GM12872 (cell line): Measurements from ENCODE around the gene CMIP.

ENCODE experiments used
- TF ChIP-seq, protein P1 (sequence below): IDR thresholded peaks from 3 replicates; pipeline ENCODE4 v1.5.1; 2011; ENCODE audit warnings: low read depth, mild to moderate bottlenecking, low read length, moderate library complexity; ENCODE audit not compliant: insufficient read depth

Gene CMIP

DNA sequence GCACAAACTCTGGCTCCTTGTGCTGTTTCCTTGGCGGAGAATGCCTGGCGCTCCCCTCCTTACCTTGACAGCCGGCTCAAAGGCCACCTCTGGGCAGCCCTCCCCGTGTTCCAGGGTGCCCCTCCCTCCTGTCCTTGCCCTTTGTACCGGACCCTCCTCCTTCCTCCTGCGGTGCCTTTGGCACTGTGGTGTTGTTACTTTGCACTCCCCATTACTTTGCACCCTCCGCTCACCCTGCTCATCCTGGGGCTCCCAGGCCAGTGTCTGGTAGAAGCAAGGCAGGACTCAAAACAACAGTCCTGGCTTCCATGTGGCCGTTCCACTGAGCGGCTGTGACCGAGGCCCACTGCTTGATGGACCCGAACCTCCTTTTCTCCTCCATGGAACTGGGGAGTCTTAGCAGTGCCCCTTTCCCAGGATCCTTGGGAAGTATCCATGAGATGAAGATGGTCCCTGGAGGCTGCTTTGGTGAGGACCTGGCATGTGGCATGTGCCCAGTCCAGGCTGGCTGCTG lies 147.8 kb downstream of the CMIP start:
- TF ChIP-seq, protein P1, sequence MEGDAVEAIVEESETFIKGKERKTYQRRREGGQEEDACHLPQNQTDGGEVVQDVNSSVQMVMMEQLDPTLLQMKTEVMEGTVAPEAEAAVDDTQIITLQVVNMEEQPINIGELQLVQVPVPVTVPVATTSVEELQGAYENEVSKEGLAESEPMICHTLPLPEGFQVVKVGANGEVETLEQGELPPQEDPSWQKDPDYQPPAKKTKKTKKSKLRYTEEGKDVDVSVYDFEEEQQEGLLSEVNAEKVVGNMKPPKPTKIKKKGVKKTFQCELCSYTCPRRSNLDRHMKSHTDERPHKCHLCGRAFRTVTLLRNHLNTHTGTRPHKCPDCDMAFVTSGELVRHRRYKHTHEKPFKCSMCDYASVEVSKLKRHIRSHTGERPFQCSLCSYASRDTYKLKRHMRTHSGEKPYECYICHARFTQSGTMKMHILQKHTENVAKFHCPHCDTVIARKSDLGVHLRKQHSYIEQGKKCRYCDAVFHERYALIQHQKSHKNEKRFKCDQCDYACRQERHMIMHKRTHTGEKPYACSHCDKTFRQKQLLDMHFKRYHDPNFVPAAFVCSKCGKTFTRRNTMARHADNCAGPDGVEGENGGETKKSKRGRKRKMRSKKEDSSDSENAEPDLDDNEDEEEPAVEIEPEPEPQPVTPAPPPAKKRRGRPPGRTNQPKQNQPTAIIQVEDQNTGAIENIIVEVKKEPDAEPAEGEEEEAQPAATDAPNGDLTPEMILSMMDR = no peak

DNA sequence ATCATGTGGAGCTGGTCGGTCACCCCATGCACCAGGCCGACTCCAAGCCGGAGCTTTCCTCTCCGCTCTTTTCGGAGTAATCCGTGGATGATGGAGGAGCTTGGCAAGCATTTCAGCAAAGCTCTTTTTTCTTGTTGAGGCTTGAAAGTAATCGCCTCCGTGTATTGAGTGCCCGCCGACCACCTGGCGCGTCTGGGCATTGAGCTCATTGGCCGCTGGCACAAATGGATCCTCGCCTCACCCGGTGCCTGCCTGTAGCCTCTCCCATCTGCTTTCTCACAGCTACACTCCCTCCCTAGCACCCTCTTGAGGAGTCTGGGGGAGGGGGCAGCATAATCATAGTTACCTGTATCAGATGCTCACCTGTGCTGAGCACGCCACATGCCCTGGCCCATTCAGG lies 148.9 kb downstream of the CMIP start:
- TF ChIP-seq, protein P1 = no peak

DNA sequence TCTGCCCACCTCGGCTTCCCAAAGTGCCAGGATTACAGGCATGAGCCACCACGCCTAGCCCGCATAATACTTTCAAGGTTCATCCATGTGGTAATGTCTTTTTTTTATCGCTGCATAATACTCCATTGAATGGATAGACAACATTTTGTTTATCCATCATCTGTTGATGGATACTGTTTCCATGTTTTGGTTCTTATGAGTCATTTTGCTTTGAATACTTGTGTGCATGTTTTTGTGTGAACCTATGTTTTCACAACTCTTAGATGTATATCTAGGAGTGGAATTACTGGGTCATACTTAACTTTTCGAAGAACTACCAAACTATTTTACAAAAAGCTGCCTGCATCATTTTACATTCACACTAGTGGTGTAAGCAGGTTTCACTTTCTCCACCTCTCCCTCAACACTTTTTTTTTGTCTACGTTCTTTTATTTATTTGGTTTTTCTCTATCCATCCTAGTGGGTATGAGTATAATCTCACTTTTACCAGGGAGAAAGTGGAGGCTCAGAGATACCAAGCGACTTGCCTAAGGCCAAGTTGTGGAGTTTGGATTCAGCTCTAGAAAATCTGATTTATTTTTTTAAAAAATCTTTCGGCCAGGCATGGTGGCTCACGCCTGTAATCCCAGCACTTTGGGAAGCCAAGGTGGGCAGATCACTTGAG lies 151.2 kb downstream of the CMIP start:
- TF ChIP-seq, protein P1 = no peak

DNA sequence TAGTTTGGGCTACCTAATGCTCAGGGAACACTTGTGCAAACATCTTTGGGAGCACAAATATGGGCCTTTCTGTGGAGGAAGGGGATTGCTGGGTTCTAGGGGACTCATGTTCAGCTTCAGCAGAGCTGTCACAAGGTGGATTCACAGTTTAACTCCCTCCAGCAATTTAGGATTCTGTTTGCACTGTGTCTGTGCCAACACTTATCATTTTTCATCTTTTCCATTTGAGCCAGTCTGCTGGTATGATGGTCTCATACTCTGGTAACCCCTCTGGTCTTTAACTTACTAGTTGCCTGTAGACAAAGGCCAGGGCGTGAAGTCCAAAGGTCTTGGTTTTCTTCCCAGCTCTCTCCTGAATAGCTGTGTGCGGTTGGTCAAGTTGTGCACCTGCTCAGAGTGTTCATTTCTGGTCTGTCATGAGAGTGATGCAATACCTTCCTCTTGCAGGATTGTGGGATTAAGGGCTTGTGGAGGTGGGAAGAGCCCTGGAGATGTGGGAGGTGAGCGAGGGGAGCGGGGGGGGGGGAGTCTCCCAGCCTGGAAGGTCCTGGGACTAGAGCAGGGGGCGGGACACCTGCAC lies 152.6 kb downstream of the CMIP start:
- TF ChIP-seq, protein P1 = no peak

DNA sequence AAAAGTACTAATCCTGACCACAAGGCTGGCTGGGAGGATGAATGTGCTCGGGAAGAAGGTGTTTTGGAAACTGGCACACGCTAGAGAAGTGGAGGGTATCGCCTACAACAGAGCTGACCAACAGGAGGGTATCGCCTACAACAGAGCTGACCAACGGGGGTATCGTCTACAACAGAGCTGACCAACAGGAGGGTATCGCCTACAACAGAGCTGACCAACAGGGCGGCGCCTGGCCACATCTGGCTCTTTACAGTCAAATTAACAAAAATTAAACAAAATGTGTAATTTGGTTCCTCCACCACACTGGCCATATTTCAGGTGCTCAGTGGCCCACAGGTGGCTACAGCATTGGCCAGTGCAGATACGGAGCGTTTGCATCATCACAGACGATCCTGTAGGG lies 153.5 kb downstream of the CMIP start:
- TF ChIP-seq, protein P1 = no peak

DNA sequence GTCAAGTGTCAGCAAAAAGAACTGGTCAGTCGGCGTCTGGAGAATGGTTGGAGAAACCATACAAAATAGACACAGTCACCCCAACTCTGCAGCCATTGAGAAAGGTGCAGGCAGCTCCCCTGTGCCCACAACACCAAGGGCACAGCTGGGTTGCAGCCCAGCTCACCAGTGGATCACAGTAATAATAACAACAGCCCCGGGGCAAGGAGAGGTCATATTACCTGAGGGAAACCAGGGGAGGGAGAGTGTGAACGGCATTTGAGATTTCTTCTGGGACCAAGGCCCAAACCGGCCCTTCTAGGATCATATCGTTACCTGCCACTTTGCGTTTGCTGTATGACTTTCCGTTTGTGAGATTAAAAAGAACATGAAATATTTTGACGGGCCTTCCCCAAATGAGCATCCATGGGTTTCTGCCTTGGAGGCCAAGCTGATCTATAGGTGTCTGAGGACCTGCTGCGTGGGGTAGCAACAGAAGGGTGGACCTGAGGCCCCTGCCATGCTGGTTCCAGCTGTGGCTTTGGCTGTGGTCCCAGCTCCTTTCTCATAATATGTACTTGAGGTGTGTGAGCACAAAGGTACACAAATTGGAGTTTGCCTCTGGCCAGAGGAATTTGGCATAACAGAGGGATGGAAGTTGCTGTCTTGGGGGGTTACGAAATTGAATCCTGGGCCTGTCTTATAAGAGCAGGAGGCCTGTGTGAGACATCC lies 154.6 kb downstream of the CMIP start:
- TF ChIP-seq, protein P1 = no peak

DNA sequence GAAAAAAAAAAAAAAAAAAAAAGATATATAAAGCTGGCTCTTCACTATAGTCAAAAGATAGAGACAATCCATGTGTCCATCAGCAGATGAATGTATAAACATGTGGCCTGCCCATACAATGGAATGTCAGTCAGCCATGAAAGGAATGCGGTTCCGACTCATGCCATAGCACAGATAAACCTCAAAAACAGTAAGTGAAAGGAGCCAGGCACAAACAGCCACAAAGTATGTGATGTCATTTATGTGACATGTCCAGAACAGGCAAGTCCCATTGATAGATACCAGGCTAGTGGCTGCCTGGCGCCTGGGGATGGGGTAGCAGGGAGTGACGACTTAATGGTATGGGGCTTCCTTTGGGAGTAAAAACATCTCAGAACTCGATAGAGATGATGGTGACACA lies 155.7 kb downstream of the CMIP start:
- TF ChIP-seq, protein P1 = no peak
